22Rv1 (cell line): ENCODE measurements around the gene ZNF691.

ENCODE experiments used
- ZFX ChIP-seq: fragments of 450-650 bp; IDR thresholded peaks from 2 replicates; pipeline ENCODE4 v1.6.1; 2017; ENCODE audit warnings: antibody characterized with exemption, borderline replicate concordance
- TF ChIP-seq, protein P1 (sequence below): fragments of 450-650 bp; IDR thresholded peaks from 2 replicates; pipeline ENCODE4 v1.5.1; 2017; ENCODE audit warnings: mild to moderate bottlenecking

- TF ChIP-seq, protein P1, sequence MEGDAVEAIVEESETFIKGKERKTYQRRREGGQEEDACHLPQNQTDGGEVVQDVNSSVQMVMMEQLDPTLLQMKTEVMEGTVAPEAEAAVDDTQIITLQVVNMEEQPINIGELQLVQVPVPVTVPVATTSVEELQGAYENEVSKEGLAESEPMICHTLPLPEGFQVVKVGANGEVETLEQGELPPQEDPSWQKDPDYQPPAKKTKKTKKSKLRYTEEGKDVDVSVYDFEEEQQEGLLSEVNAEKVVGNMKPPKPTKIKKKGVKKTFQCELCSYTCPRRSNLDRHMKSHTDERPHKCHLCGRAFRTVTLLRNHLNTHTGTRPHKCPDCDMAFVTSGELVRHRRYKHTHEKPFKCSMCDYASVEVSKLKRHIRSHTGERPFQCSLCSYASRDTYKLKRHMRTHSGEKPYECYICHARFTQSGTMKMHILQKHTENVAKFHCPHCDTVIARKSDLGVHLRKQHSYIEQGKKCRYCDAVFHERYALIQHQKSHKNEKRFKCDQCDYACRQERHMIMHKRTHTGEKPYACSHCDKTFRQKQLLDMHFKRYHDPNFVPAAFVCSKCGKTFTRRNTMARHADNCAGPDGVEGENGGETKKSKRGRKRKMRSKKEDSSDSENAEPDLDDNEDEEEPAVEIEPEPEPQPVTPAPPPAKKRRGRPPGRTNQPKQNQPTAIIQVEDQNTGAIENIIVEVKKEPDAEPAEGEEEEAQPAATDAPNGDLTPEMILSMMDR, result no peak
- no peak for TF ChIP-seq ZFX
These were observed 28.4 kb upstream of the ZNF691 start for GRCh38 chr1:42817976-42818375.
